Peyer's patch (tissue), 4 donors: ENCODE results near the gene MED9.

Experiments used
- POLR2A ChIP-seq, 2 donors: fragments of 450-650 bp; IDR thresholded peaks; one replicate each; pipeline ENCODE4 v1.5.1; 2017; ENCODE audit warnings: antibody characterized with exemption in 2 of 2, mild to moderate bottlenecking in 2 of 2, moderate library complexity in 2 of 2
- TF ChIP-seq, protein P1 (sequence below), 6 experiments: fragments of 450-650 bp in 4 of 6; fragments of 200-600 bp in 2 of 6; sonication (generic) in 1 of 6; IDR thresholded peaks; one replicate each; pipeline ENCODE4 v1.5.1; 2017 to 2019; ENCODE audit warnings: antibody characterized with exemption in 6 of 6, mild to moderate bottlenecking in 3 of 6, moderate library complexity in 1 of 6

DNA sequence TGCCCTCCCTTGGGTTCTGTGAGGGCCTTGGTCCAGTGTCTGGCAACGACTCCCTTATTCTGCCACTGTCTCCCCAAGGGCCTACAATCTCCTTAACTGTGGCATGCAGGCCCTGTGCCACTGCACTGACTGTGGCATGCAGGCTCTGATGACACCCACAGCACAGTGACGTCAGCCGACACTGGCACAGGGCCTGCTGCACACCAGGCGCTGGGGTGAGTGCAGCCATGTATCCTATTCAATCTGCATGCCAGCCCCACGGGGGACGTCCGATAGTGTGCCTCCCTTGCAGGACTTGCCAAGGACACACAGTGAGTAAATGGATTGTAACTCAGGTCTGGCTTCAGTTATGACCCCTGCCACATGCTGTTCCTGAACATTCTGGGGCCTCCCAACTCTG lies 59.2 kb downstream of the MED9 start:
- TF ChIP-seq, protein P1, sequence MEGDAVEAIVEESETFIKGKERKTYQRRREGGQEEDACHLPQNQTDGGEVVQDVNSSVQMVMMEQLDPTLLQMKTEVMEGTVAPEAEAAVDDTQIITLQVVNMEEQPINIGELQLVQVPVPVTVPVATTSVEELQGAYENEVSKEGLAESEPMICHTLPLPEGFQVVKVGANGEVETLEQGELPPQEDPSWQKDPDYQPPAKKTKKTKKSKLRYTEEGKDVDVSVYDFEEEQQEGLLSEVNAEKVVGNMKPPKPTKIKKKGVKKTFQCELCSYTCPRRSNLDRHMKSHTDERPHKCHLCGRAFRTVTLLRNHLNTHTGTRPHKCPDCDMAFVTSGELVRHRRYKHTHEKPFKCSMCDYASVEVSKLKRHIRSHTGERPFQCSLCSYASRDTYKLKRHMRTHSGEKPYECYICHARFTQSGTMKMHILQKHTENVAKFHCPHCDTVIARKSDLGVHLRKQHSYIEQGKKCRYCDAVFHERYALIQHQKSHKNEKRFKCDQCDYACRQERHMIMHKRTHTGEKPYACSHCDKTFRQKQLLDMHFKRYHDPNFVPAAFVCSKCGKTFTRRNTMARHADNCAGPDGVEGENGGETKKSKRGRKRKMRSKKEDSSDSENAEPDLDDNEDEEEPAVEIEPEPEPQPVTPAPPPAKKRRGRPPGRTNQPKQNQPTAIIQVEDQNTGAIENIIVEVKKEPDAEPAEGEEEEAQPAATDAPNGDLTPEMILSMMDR (IDR thresholded peaks at IDR 0.05): no peak
- TF ChIP-seq POLR2A (IDR thresholded peaks at IDR 0.05): no peak
